A549 (cell line): Measurements from ENCODE around the gene SMG5. TPM values are rescaled to one million over a fixed set of nuclear protein-coding genes. Genes with fewer than 3 reads are reported as not detected.

Experiments
- ATAC-seq, 2 experiments: fragments of 200-7000 bp in 1 of 2; fragments of >200 bp in 1 of 2; cut with Nextera tagmentation in 1 of 2; cut with Tn5 transposase in 1 of 2; 3 replicates each; pipeline versions ENCODE4 v1.8.0 to v1.9.1; 2018 to 2020; ENCODE audit warnings: mild to moderate bottlenecking in 1 of 2, moderate library complexity in 1 of 2
- CTCF ChIA-PET: fragments of 300-600 bp; sonication (Branson Sonifier 250); formaldehyde crosslinking; extraction: SDS; loops from one replicate; lab custom pipeline; 2021; ENCODE audit warnings: antibody characterized with exemption, inconsistent platforms; lab: Yijun Ruan, JAX
- POLR2A ChIA-PET: fragments of 350-600 bp; formaldehyde crosslinking; extraction: SDS; loops from one replicate; lab custom pipeline; 2021; ENCODE audit warnings: antibody characterized with exemption, inconsistent platforms; lab: Yijun Ruan, JAX
- DNase-seq, 2 experiments: peaks; one replicate each; pipeline versions ENCODE4 v3.0.0 to v3.0.0-alpha.2; 2011 to 2016; ENCODE audit warnings: low read depth in 1 of 2, low spot score in 1 of 2
- FAIRE-seq: peaks from 2 replicates; lab custom pipeline; 2011; peaks lifted over from hg19 to GRCh38; lab: Jason Lieb, UNC
- H3K27ac ChIP-seq, 2 experiments: fragments of >200 bp; sonication (Bioruptor Twin); formaldehyde crosslinking; 3 replicates each; pipeline ENCODE4 v1.5.1; 2016 to 2017
- H3K4me1 ChIP-seq: fragments of >200 bp; sonication (Bioruptor Twin); formaldehyde crosslinking; 3 replicates; pipeline ENCODE4 v1.6.1; 2016
- H3K4me2 ChIP-seq: fragments of >200 bp; sonication (Bioruptor Twin); formaldehyde crosslinking; 3 replicates; pipeline ENCODE4 v1.6.1; 2016
- H3K4me3 ChIP-seq: fragments of >200 bp; sonication (Bioruptor Twin); formaldehyde crosslinking; 3 replicates; pipeline ENCODE4 v1.5.1; 2016
- H3K9me3 ChIP-seq: fragments of >200 bp; sonication (Bioruptor Twin); formaldehyde crosslinking; 3 replicates; pipeline ENCODE4 v1.6.1; 2016
- BHLHE40 ChIP-seq: IDR thresholded peaks from 2 replicates; pipeline ENCODE4 v1.6.1; 2012; ENCODE audit warnings: low read depth, low read length, inconsistent platforms
- CBX8 ChIP-seq: fragments of 200-600 bp; sonication (generic); IDR thresholded peaks from 2 replicates; pipeline ENCODE4 v1.6.1; 2016
- CHD2 ChIP-seq: fragments of 150-350 bp; IDR thresholded peaks from 2 replicates; pipeline ENCODE4 v1.6.1; 2014; ENCODE audit warnings: low read length; ENCODE audit not compliant: partially characterized antibody
- EHF ChIP-seq: fragments of 250-450 bp; sonication (Bioruptor Pico); IDR thresholded peaks from 2 replicates; pipeline ENCODE4 v1.5.0; 2020; ENCODE audit warnings: mild to moderate bottlenecking
- FOXS1 ChIP-seq: fragments of 250-450 bp; sonication (Bioruptor Pico); IDR thresholded peaks from 2 replicates; pipeline ENCODE4 v1.5.0; 2020; ENCODE audit warnings: mild to moderate bottlenecking, moderate library complexity
- GATA3 ChIP-seq: IDR thresholded peaks from 2 replicates; pipeline ENCODE4 v1.6.1; 2012; ENCODE audit warnings: borderline replicate concordance
- HEYL ChIP-seq: fragments of 250-450 bp; sonication (Bioruptor Pico); IDR thresholded peaks from 2 replicates; pipeline ENCODE4 v1.8.0; 2021; ENCODE audit warnings: mild to moderate bottlenecking, moderate library complexity
- HOXB13 ChIP-seq: fragments of 250-450 bp; sonication (Bioruptor Pico); IDR thresholded peaks from 2 replicates; pipeline ENCODE4 v1.5.0; 2020; ENCODE audit warnings: low read depth, mild to moderate bottlenecking, moderate library complexity
- HOXB5 ChIP-seq: fragments of 250-450 bp; sonication (Bioruptor Pico); IDR thresholded peaks from 2 replicates; pipeline ENCODE4 v1.5.0; 2020; ENCODE audit warnings: mild to moderate bottlenecking, moderate library complexity
- JUN ChIP-seq, 2 experiments: fragments of >200 bp; sonication (Bioruptor Twin); formaldehyde crosslinking; IDR thresholded peaks; 2 replicates in 1 of 2; 3 replicates in 1 of 2; pipeline ENCODE4 v1.6.1; 2016 to 2017
- KDM1A ChIP-seq: fragments of 200-600 bp; sonication (generic); IDR thresholded peaks from 2 replicates; pipeline ENCODE4 v1.6.1; 2016; ENCODE audit warnings: low read depth, mild to moderate bottlenecking
- MAX ChIP-seq: IDR thresholded peaks from 2 replicates; pipeline ENCODE4 v1.6.1; 2012
- MAZ ChIP-seq: fragments of 150-350 bp; IDR thresholded peaks from 2 replicates; pipeline ENCODE4 v1.6.1; 2014; ENCODE audit warnings: antibody characterized with exemption, low read depth, low read length, borderline replicate concordance
- NR3C1 ChIP-seq: fragments of >200 bp; sonication (Bioruptor Twin); formaldehyde crosslinking; IDR thresholded peaks from 3 replicates; pipeline ENCODE4 v1.6.1; 2017
- RAD21 ChIP-seq, 2 experiments: fragments of >200 bp in 1 of 2; sonication (Bioruptor Twin) in 1 of 2; formaldehyde crosslinking in 1 of 2; IDR thresholded peaks in 1 of 2; conservative IDR thresholded peaks in 1 of 2; 2 replicates in 1 of 2; 3 replicates in 1 of 2; pipeline ENCODE4 v1.6.1; 2012 to 2018; ENCODE audit warnings: inconsistent platforms in 1 of 2
- RFX5 ChIP-seq: fragments of 450-650 bp; IDR thresholded peaks from 2 replicates; pipeline ENCODE4 v1.7.1; 2014; ENCODE audit warnings: antibody characterized with exemption, mild to moderate bottlenecking, moderate library complexity
- RNF2 ChIP-seq: fragments of 200-600 bp; sonication (generic); IDR thresholded peaks from 2 replicates; pipeline ENCODE4 v1.6.1; 2016; ENCODE audit warnings: low read depth, mild to moderate bottlenecking, antibody characterized with exemption, moderate library complexity, borderline replicate concordance
- SMC3 ChIP-seq: fragments of >200 bp; sonication (Bioruptor Twin); formaldehyde crosslinking; IDR thresholded peaks from 3 replicates; pipeline ENCODE4 v1.6.1; 2018; ENCODE audit warnings: inconsistent platforms
- SREBF2 ChIP-seq: fragments of 450-650 bp; IDR thresholded peaks from 2 replicates; pipeline ENCODE4 v1.6.1; 2014; ENCODE audit warnings: mild to moderate bottlenecking, moderate library complexity
- TFCP2L1 ChIP-seq: fragments of 250-450 bp; sonication (Bioruptor Pico); IDR thresholded peaks from 2 replicates; pipeline ENCODE4 v1.5.0; 2021; ENCODE audit warnings: mild to moderate bottlenecking
- ZFP36 ChIP-seq: fragments of 450-650 bp; IDR thresholded peaks from 2 replicates; pipeline ENCODE4 v1.6.1; 2014; ENCODE audit warnings: borderline replicate concordance; ENCODE audit not compliant: partially characterized antibody
- ZSCAN20 ChIP-seq: fragments of 250-450 bp; sonication (Bioruptor Pico); IDR thresholded peaks from 2 replicates; pipeline ENCODE4 v1.8.0; 2022; ENCODE audit warnings: mild to moderate bottlenecking, moderate library complexity
- WGBS: methylation state at CpG from one replicate; pipeline ENCODE4 v1.1.6; 2017; ENCODE audit errors: missing lambda C conversion rate; 5-methylcytosine and 5-hydroxymethylcytosine counted together
- polyA plus RNA-seq, 4 experiments: library from polyadenylated mRNA; depleted of rRNA in 3 of 4; stranded (reverse); fragments of >200 nt; fragmentation: RNase III in 1 of 4; extraction: RNeasy Plus Mini Kit Qiagen cat#74134 plus additional on column Dnase treatment in 1 of 4; gene quantifications; 2 replicates in 3 of 4; 3 replicates in 1 of 4; pipeline ENCODE4 v1.2.3, GENCODE V29; 2011 to 2017
- TF ChIP-seq, protein P1 (sequence below): fragments of 150-350 bp; IDR thresholded peaks from 2 replicates; pipeline ENCODE4 v1.6.1; 2014; ENCODE audit warnings: low read depth, mild to moderate bottlenecking, low read length
- TF ChIP-seq, protein P2 (sequence below): fragments of >200 bp; sonication (Bioruptor Twin); formaldehyde crosslinking; IDR thresholded peaks from 3 replicates; pipeline ENCODE4 v1.6.1; 2016
- TF ChIP-seq, protein P3 (sequence below): fragments of 200-600 bp; sonication (generic); IDR thresholded peaks from 2 replicates; pipeline ENCODE4 v1.6.1; 2016; ENCODE audit warnings: antibody characterized with exemption, mild to moderate bottlenecking, moderate library complexity

SMG5 gene
- polyA plus RNA-seq, 2 of the 4 experiments (the other 2 are of a cell fraction), result 25.6 to 48.7 TPM

DNA sequence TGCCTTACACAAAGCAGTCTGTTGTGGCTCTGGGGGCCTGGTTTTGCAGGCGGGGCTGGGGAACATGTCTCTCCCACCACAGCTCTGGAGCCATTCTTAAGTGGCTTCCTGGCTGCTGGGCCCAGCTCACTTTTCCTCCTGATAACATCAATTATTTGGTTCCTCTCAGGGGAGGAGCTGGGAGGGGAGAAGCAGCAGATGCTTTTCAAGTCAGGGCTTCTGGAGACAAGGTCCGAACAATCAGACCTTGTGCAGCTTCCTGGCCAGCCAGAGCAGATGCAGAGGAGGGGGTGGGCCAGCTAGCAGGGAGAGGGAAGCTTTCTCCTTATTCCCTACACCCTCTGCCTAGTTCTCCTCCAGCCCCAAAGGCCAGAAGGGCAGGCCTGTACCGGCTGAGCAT lies 31.1 kb downstream of the SMG5 start:
- ATAC-seq (no peak), FAIRE-seq (no peak), DNase-seq (no peak)
- ChIA-PET POLR2A (interaction anchor here (0.5 to 1.3 kb wide), 2 partner anchors 38 to 83 kb away, joined by 3 to 5 read pairs; partner anchors contain the start of gene PMF1), CTCF (interaction anchor here (0.7 to 3.6 kb wide), 14 partner anchors 9 to 194 kb away, joined by 3 to 12 read pairs (median 5); partner anchors contain the start of gene BGLAP)
- peaks cover 12% of the 10 kb centered on the region for H3K4me1 ChIP-seq
- H3K4me3 ChIP-seq, result no peak overlapping the region
- H3K27ac ChIP-seq, result no peak overlapping the region
- TF ChIP-seq, protein P1, sequence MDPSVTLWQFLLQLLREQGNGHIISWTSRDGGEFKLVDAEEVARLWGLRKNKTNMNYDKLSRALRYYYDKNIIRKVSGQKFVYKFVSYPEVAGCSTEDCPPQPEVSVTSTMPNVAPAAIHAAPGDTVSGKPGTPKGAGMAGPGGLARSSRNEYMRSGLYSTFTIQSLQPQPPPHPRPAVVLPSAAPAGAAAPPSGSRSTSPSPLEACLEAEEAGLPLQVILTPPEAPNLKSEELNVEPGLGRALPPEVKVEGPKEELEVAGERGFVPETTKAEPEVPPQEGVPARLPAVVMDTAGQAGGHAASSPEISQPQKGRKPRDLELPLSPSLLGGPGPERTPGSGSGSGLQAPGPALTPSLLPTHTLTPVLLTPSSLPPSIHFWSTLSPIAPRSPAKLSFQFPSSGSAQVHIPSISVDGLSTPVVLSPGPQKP, result no peak
- TF ChIP-seq RFX5 (no peak), ZSCAN20 (CRISPR knock-in tag) (no peak), HOXB13 (no peak)
- no peak overlapping the region for H3K4me2 ChIP-seq
- no peaks in the 10 kb centered on the region for H3K9me3 ChIP-seq
- WGBS, result 70% methylated on average over 3 of the region's 3 CpGs

- ATAC-seq (no peak), FAIRE-seq (no peak)
- POLR2A ChIA-PET, result no interaction called here
- no peak overlapping the region for H3K4me3 ChIP-seq
- TF ChIP-seq HEYL (CRISPR knock-in tag) (no peak), SMC3 (no peak), NR3C1 (no peak), FOXS1 (no peak), TFCP2L1 (CRISPR knock-in tag) (no peak), SREBF2 (no peak), HOXB13 (no peak), ZFP36 (no peak), JUN (IDR thresholded peaks at IDR 0.05) (no peak), BHLHE40 (no peak), RAD21 (conservative IDR thresholded peaks at IDR 0.05 in 1 of 2, IDR thresholded peaks at IDR 0.05 in 1 of 2) (no peak), MAZ (no peak), HOXB5 (CRISPR knock-in tag) (no peak), KDM1A (no peak), RNF2 (no peak), EHF (CRISPR knock-in tag) (no peak), CHD2 (no peak)
- TF ChIP-seq, all 56 proteins: peak for 0
- Histone ChIP-seq H3K4me1 (peaks cover 12% of the 10 kb centered on the region), H3K27ac (no peak overlapping the region), H3K9me3 (no peaks in the 10 kb centered on the region), H3K4me2 (no peak overlapping the region)
- DNase-seq, result no peak
- 82% methylated on average over 5 of the region's 5 CpGs for WGBS
- CTCF ChIA-PET, result interaction anchor here (1.1 to 3.1 kb wide), 6 partner anchors 10 to 136 kb away, joined by 3 to 17 read pairs (median 4); no protein-coding TSS in a partner anchor
Measured at GRCh38 chr1:156249593-156249992, 33.0 kb downstream of the SMG5 start.

DNA sequence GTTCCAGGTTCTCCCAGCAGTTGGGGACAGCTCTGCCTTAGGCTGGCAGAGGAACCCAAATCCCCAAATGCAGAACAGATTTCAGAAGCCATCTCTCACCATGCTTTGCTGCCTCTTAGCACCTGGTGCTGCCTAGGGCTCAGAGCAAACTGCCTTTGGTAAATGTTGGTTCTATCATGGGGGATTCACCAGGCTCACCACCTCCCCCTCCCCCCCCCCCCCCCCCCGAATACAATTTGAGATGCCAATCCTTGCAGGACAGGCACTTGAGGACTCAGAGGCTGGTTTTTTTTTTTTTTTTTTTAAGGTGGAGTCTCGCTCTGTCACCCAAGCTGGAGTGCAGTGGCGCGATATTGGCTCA lies 34.3 kb downstream of the SMG5 start:
- no peaks in the 10 kb centered on the region for H3K9me3 ChIP-seq
- ATAC-seq, result no peak
- ChIA-PET CTCF (interaction anchor here (0.7 to 3.1 kb wide), 5 partner anchors 12 to 197 kb away, joined by 3 to 17 read pairs (median 3); no protein-coding TSS in a partner anchor), POLR2A (interaction anchor here (0.6 to 1.1 kb wide), 2 partner anchors 36 to 38 kb away, joined by 3 to 8 read pairs; partner anchors contain the start of gene PMF1)
- DNase-seq, result no peak
- H3K4me2 ChIP-seq, result no peak overlapping the region
- no peak overlapping the region for H3K4me3 ChIP-seq
- WGBS, result 100% methylated on average over 3 of the region's 4 CpGs
- H3K4me1 ChIP-seq, result peaks cover 12% of the 10 kb centered on the region
- TF ChIP-seq KDM1A (no peak), CBX8 (no peak), MAX (no peak), GATA3 (no peak), TFCP2L1 (CRISPR knock-in tag) (no peak)
- TF ChIP-seq, protein P2, sequence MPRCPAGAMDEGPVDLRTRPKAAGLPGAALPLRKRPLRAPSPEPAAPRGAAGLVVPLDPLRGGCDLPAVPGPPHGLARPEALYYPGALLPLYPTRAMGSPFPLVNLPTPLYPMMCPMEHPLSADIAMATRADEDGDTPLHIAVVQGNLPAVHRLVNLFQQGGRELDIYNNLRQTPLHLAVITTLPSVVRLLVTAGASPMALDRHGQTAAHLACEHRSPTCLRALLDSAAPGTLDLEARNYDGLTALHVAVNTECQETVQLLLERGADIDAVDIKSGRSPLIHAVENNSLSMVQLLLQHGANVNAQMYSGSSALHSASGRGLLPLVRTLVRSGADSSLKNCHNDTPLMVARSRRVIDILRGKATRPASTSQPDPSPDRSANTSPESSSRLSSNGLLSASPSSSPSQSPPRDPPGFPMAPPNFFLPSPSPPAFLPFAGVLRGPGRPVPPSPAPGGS, result no peak
- TF ChIP-seq, protein P1, result no peak
- TF ChIP-seq, protein P3, sequence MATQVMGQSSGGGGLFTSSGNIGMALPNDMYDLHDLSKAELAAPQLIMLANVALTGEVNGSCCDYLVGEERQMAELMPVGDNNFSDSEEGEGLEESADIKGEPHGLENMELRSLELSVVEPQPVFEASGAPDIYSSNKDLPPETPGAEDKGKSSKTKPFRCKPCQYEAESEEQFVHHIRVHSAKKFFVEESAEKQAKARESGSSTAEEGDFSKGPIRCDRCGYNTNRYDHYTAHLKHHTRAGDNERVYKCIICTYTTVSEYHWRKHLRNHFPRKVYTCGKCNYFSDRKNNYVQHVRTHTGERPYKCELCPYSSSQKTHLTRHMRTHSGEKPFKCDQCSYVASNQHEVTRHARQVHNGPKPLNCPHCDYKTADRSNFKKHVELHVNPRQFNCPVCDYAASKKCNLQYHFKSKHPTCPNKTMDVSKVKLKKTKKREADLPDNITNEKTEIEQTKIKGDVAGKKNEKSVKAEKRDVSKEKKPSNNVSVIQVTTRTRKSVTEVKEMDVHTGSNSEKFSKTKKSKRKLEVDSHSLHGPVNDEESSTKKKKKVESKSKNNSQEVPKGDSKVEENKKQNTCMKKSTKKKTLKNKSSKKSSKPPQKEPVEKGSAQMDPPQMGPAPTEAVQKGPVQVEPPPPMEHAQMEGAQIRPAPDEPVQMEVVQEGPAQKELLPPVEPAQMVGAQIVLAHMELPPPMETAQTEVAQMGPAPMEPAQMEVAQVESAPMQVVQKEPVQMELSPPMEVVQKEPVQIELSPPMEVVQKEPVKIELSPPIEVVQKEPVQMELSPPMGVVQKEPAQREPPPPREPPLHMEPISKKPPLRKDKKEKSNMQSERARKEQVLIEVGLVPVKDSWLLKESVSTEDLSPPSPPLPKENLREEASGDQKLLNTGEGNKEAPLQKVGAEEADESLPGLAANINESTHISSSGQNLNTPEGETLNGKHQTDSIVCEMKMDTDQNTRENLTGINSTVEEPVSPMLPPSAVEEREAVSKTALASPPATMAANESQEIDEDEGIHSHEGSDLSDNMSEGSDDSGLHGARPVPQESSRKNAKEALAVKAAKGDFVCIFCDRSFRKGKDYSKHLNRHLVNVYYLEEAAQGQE, result no peak
- FAIRE-seq, result no peak
- no peak overlapping the region for H3K27ac ChIP-seq
